GM23338 (cell line): ENCODE results near the gene FBXO45. TPM values are rescaled to one million over a fixed set of nuclear protein-coding genes. Genes with fewer than 3 reads are reported as not detected.

Experiments used
- ATAC-seq: fragments of 200-7000 bp; cut with Tn5 transposase; 3 replicates; pipeline ENCODE4 v1.9.1; 2020
- DNase-seq: peaks from one replicate; pipeline ENCODE4 v3.0.0-alpha.2; 2015; ENCODE audit warnings: low spot score
- H2AFZ ChIP-seq: fragments of 200-600 bp; sonication (generic); 2 replicates; pipeline ENCODE4 v1.8.0; 2016; ENCODE audit warnings: antibody characterized with exemption, mild to moderate bottlenecking, moderate library complexity
- H3F3A ChIP-seq: fragments of 200-600 bp; sonication (generic); replicated peaks from 2 replicates; pipeline ENCODE4 v1.8.0; 2017; ENCODE audit warnings: antibody characterized with exemption, mixed run types, low read depth
- H3K27ac ChIP-seq: fragments of 200-600 bp; sonication (generic); 2 replicates; pipeline ENCODE4 v1.6.1; 2016; ENCODE audit warnings: low read depth
- H3K27me3 ChIP-seq: fragments of 200-600 bp; sonication (generic); 2 replicates; pipeline ENCODE4 v1.8.0; 2016; ENCODE audit warnings: mild to moderate bottlenecking, mixed run types, moderate library complexity; ENCODE audit not compliant: insufficient read depth
- H3K36me3 ChIP-seq: fragments of 200-600 bp; sonication (generic); 2 replicates; pipeline ENCODE4 v1.8.0; 2016; ENCODE audit warnings: mild to moderate bottlenecking; ENCODE audit not compliant: insufficient read depth
- H3K4me1 ChIP-seq: fragments of 200-600 bp; sonication (generic); 2 replicates; pipeline ENCODE4 v1.8.0; 2016; ENCODE audit warnings: mild to moderate bottlenecking, moderate library complexity; ENCODE audit not compliant: insufficient read depth
- H3K4me2 ChIP-seq: fragments of 200-600 bp; sonication (generic); 2 replicates; pipeline ENCODE4 v1.7.1; 2017; ENCODE audit warnings: mixed run types
- H3K4me3 ChIP-seq: fragments of 200-600 bp; sonication (generic); 2 replicates; pipeline ENCODE4 v1.6.1; 2016; ENCODE audit warnings: mixed run types
- H3K79me2 ChIP-seq: fragments of 200-600 bp; sonication (generic); replicated peaks from 2 replicates; pipeline ENCODE4 v1.8.0; 2017; ENCODE audit warnings: mild to moderate bottlenecking; ENCODE audit not compliant: insufficient read depth
- H3K9me2 ChIP-seq: fragments of 200-600 bp; sonication (generic); 2 replicates; pipeline ENCODE4 v1.8.0; 2017; ENCODE audit not compliant: insufficient read depth
- H4K20me1 ChIP-seq: fragments of 200-600 bp; sonication (generic); replicated peaks from 2 replicates; pipeline ENCODE4 v1.8.0; 2017; ENCODE audit warnings: mild to moderate bottlenecking; ENCODE audit not compliant: insufficient read depth
- H3K27ac Mint-ChIP-seq: 2 replicates; pipeline ENCODE4 v1.8.0; 2020; ENCODE audit warnings: inconsistent platforms, mild to moderate bottlenecking, moderate library complexity, mixed read lengths
- H3K27me3 Mint-ChIP-seq: 3 replicates; pipeline ENCODE4 v1.8.0; 2022; ENCODE audit warnings: low read depth, mild to moderate bottlenecking, moderate library complexity, mixed read lengths, inconsistent platforms; ENCODE audit not compliant: insufficient read depth, poor library complexity
- H3K36me3 Mint-ChIP-seq: 3 replicates; pipeline ENCODE4 v1.8.0; 2021; ENCODE audit warnings: low read depth, mild to moderate bottlenecking, inconsistent platforms, moderate library complexity, mixed read lengths
- H3K4me1 Mint-ChIP-seq: 3 replicates; pipeline ENCODE4 v1.8.0; 2020; ENCODE audit warnings: mild to moderate bottlenecking, inconsistent platforms, mixed read lengths
- H3K4me3 Mint-ChIP-seq: 3 replicates; pipeline ENCODE4 v1.8.0; 2021; ENCODE audit warnings: moderate library complexity, mild to moderate bottlenecking, inconsistent platforms, mixed read lengths
- H3K9me3 Mint-ChIP-seq: 3 replicates; pipeline ENCODE4 v1.8.0; 2020; ENCODE audit warnings: moderate library complexity, mild to moderate bottlenecking, inconsistent platforms, mixed read lengths
- CREB1 ChIP-seq: fragments of 250-450 bp; sonication (Bioruptor Pico); IDR thresholded peaks from 2 replicates; pipeline ENCODE4 v1.5.0; 2020; ENCODE audit warnings: low read depth, mild to moderate bottlenecking, moderate library complexity
- CTCF ChIP-seq, 2 experiments: fragments of 200-600 bp in 1 of 2; sonication (generic) in 1 of 2; conservative IDR thresholded peaks; 2 replicates each; pipeline versions ENCODE4 v1.5.1 to v1.6.1; 2016 to 2017; ENCODE audit warnings: antibody characterized with exemption in 2 of 2, low read depth in 2 of 2, mild to moderate bottlenecking in 2 of 2, moderate library complexity in 1 of 2
- ETS1 ChIP-seq: IDR thresholded peaks from 2 replicates; pipeline ENCODE4 v1.6.1; 2016; ENCODE audit warnings: antibody characterized with exemption
- EZH2 ChIP-seq: fragments of 200-600 bp; sonication (generic); IDR thresholded peaks from one replicate; pipeline ENCODE4 v1.8.0; 2017; ENCODE audit warnings: antibody characterized with exemption, mild to moderate bottlenecking, low read depth; ENCODE audit not compliant: unreplicated experiment
- EZH2phosphoT487 ChIP-seq: fragments of 200-600 bp; sonication (generic); IDR thresholded peaks from one replicate; pipeline ENCODE4 v1.8.1; 2018; ENCODE audit warnings: antibody characterized with exemption; ENCODE audit not compliant: unreplicated experiment
- JUNB ChIP-seq: IDR thresholded peaks from one replicate; pipeline ENCODE4 v1.6.1; 2016; ENCODE audit warnings: antibody characterized with exemption; ENCODE audit not compliant: unreplicated experiment
- NANOG ChIP-seq: IDR thresholded peaks from 2 replicates; pipeline ENCODE4 v1.6.1; 2016; ENCODE audit warnings: antibody characterized with exemption, borderline replicate concordance
- POLR2AphosphoS5 ChIP-seq: IDR thresholded peaks from 2 replicates; pipeline ENCODE4 v1.6.1; 2016; ENCODE audit warnings: antibody characterized with exemption, low read depth
- REST ChIP-seq: IDR thresholded peaks from one replicate; pipeline ENCODE4 v1.6.1; 2018; ENCODE audit warnings: antibody characterized with exemption; ENCODE audit not compliant: unreplicated experiment
- STAT1 ChIP-seq: IDR thresholded peaks from one replicate; pipeline ENCODE4 v1.6.1; 2016; ENCODE audit warnings: antibody characterized with exemption; ENCODE audit not compliant: unreplicated experiment
- ZNF114 ChIP-seq: fragments of 250-450 bp; sonication (Bioruptor Pico); IDR thresholded peaks from 2 replicates; pipeline ENCODE4 v1.5.0; 2020; ENCODE audit warnings: mild to moderate bottlenecking, moderate library complexity
- ZNF331 ChIP-seq: fragments of 250-450 bp; sonication (Bioruptor Pico); IDR thresholded peaks from 2 replicates; pipeline ENCODE4 v1.5.0; 2020; ENCODE audit warnings: low read depth, mild to moderate bottlenecking, moderate library complexity
- ZNF462 ChIP-seq: fragments of 250-450 bp; sonication (Bioruptor Pico); IDR thresholded peaks from 2 replicates; pipeline ENCODE4 v1.5.0; 2020; ENCODE audit warnings: mild to moderate bottlenecking, moderate library complexity
- polyA plus RNA-seq: library from polyadenylated mRNA; unstranded; fragments of >200 nt; fragmentation: Nextera tagmentation; extraction: Ambion mirVana; gene quantifications from 2 replicates; pipeline ENCODE4 v1.2.1, GENCODE V29; 2016
- total RNA-seq: library from RNA; depleted of rRNA; stranded (reverse); fragments of >200 nt; shearing (Covaris generic); gene quantifications from 2 replicates; pipeline ENCODE4 v1.2.3, GENCODE V29; 2014

FBXO45 gene
- total and polyA plus RNA-seq, 2 experiments from 2014 or later = 10.3 to 23.7 TPM

- Mint-ChIP-seq H3K9me3 (no peaks in the 10 kb centered on the region), H3K36me3 (no peaks in the 10 kb centered on the region), H3K27me3 (peaks cover 2% of the 10 kb centered on the region), H3K27ac (peak overlapping the region; percentile 38), H3K4me1 (peaks cover 16% of the 10 kb centered on the region), H3K4me3 (no peak overlapping the region)
- Histone ChIP-seq H3K9me2 (no peaks in the 10 kb centered on the region), H3K4me2 (peak overlapping the region; percentile 33; the same call in 1 of the 2 replicates), H3K27me3 (no peaks in the 10 kb centered on the region), H3K36me3 (no peaks in the 10 kb centered on the region), H4K20me1 (no peaks in the 10 kb centered on the region), H3K4me3 (no peak overlapping the region), H3K27ac (0 out of 2 replicates have a peak overlapping the region, but pooled peaks have one; percentile 5), H3F3A (0 out of 2 replicates have a peak, but pooled peaks cover 7% of the 10 kb centered on the region), H3K79me2 (no peaks in the 10 kb centered on the region), H2AFZ (peak overlapping the region; percentile 54), H3K4me1 (peaks cover 17% of the 10 kb centered on the region)
- ATAC-seq (peak; percentile 55), DNase-seq (no peak)
- TF ChIP-seq CREB1 (CRISPR knock-in tag) (no peak), CTCF (conservative IDR thresholded peaks at IDR 0.05; ENCODE audit: low read depth in 2 of 2) (no peak), ZNF462 (no peak), EZH2 (no peak), ZNF331 (CRISPR knock-in tag) (no peak), REST (no peak), NANOG (no peak), ETS1 (no peak), EZH2phosphoT487 (no peak), STAT1 (no peak), POLR2AphosphoS5 (no peak), JUNB (no peak), ZNF114 (CRISPR knock-in tag) (no peak)
Measured at GRCh38 chr3:196619223-196619622, 50.8 kb downstream of the FBXO45 start.
